Fibroblast of mammary gland (primary cell): Measurements from ENCODE around the gene SIVA1.

Experiments
- DNase-seq: peaks from one replicate; pipeline ENCODE4 v3.0.0-alpha.2; 2010; ENCODE audit warnings: low read depth
- H3K4me3 ChIP-seq: 2 replicates; pipeline ENCODE4 v1.5.1; 2011; ENCODE audit warnings: low read depth, mild to moderate bottlenecking, low read length, moderate library complexity; ENCODE audit not compliant: control insufficient read depth
- CTCF ChIP-seq: conservative IDR thresholded peaks from 2 replicates; pipeline ENCODE4 v1.5.1; 2011; ENCODE audit warnings: low read depth, low read length, inconsistent platforms; ENCODE audit not compliant: control insufficient read depth, insufficient read depth

Gene SIVA1

GRCh38 chr14:104707608-104708595 lies 45.0 kb upstream of the SIVA1 start:
- no peak for DNase-seq
- TF ChIP-seq CTCF: no peak
- no peak overlapping the region for H3K4me3 ChIP-seq

GRCh38 chr14:104708606-104709268 lies 44.2 kb upstream of the SIVA1 start:
- TF ChIP-seq CTCF: peak; percentile 92
- H3K4me3 ChIP-seq: no peak overlapping the region
- DNase-seq: peak; percentile 58

GRCh38 chr14:104709387-104710039 lies 43.4 kb upstream of the SIVA1 start:
- TF ChIP-seq CTCF: no peak
- H3K4me3 ChIP-seq: no peak overlapping the region
- no peak for DNase-seq

GRCh38 chr14:104710071-104710735 lies 42.7 kb upstream of the SIVA1 start:
- no peak for DNase-seq
- H3K4me3 ChIP-seq: no peak overlapping the region
- TF ChIP-seq CTCF: no peak

GRCh38 chr14:104712881-104713734 lies 39.8 kb upstream of the SIVA1 start:
- no peak for TF ChIP-seq CTCF

More at GRCh38 chr14:104712881-104713734, 39.8 kb upstream of the SIVA1 start:
- no peak overlapping the region for H3K4me3 ChIP-seq
- DNase-seq: no peak
